ENCODE measurements around the gene NELL1. TPM values are rescaled to one million over a fixed set of nuclear protein-coding genes. Genes with fewer than 3 reads are reported as not detected.

Gene NELL1
- total RNA-seq, 2 donors from 2014 or later, result 0.09 to 0.11 TPM

DNA sequence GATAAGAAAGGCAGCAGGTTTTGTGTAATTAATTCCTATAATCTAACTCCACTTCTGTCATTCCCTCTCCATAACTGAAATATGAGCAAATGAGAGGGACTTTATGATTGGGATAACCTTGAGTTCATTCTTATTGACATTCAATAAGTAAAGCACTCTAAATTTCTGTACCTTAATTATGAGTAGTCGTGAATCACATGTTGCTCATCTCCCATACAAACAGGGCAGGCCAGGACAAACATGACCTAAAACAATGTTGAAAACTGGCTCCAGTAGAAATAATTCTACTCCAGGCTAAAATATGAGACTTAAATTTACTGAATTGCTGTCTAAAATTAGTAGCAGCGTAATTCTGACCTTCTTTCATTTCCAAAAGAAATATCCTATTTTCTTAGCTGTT lies 505.4 kb downstream of the NELL1 start:
- H3K36me3 Mint-ChIP-seq (ENCODE audit: low read depth), result no peaks in the 10 kb centered on the region
- H3K4me1 Mint-ChIP-seq, result peaks cover 4% of the 10 kb centered on the region
- H3K9me3 Mint-ChIP-seq, result no peaks in the 10 kb centered on the region
- no peaks in the 10 kb centered on the region for H3K36me3 ChIP-seq (ENCODE audit: control insufficient read depth, insufficient read depth, low read length)
- TF ChIP-seq, protein P1, sequence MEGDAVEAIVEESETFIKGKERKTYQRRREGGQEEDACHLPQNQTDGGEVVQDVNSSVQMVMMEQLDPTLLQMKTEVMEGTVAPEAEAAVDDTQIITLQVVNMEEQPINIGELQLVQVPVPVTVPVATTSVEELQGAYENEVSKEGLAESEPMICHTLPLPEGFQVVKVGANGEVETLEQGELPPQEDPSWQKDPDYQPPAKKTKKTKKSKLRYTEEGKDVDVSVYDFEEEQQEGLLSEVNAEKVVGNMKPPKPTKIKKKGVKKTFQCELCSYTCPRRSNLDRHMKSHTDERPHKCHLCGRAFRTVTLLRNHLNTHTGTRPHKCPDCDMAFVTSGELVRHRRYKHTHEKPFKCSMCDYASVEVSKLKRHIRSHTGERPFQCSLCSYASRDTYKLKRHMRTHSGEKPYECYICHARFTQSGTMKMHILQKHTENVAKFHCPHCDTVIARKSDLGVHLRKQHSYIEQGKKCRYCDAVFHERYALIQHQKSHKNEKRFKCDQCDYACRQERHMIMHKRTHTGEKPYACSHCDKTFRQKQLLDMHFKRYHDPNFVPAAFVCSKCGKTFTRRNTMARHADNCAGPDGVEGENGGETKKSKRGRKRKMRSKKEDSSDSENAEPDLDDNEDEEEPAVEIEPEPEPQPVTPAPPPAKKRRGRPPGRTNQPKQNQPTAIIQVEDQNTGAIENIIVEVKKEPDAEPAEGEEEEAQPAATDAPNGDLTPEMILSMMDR (conservative IDR thresholded peaks at IDR 0.05), result no peak
- DNase-seq, result no peak
- no peak overlapping the region for H3K4me3 Mint-ChIP-seq
- no peak overlapping the region for H3K27ac ChIP-seq (ENCODE audit: low read depth, low read length)
- no peak overlapping the region for H3K9ac ChIP-seq (ENCODE audit: extremely low read depth, low read length, poor library complexity, severe bottlenecking)
- H3K27ac Mint-ChIP-seq, result no peak overlapping the region
- H3K4me1 ChIP-seq (ENCODE audit: control insufficient read depth, insufficient read depth, low read length), result no peaks in the 10 kb centered on the region
- no peaks in the 10 kb centered on the region for H3K9me3 ChIP-seq (ENCODE audit: control insufficient read depth, low read length)
- WGBS, 2 experiments (ENCODE audit: insufficient coverage in 1 of 2, insufficient read length in 1 of 2), result 86 to 93% methylated on average over 1 to 2 of the region's 2 CpGs
- H3K27me3 Mint-ChIP-seq (ENCODE audit: insufficient read depth), result no peaks in the 10 kb centered on the region
- no peak overlapping the region for H3K4me3 ChIP-seq (ENCODE audit: low read length)
- H3K27me3 ChIP-seq (ENCODE audit: control insufficient read depth, insufficient read depth, low read length, poor library complexity, severe bottlenecking), result no peaks in the 10 kb centered on the region

- Mint-ChIP-seq H3K9me3 (no peaks in the 10 kb centered on the region), H3K4me3 (no peak overlapping the region), H3K27ac (no peak overlapping the region), H3K4me1 (peaks cover 8% of the 10 kb centered on the region), H3K36me3 (ENCODE audit: low read depth) (no peaks in the 10 kb centered on the region), H3K27me3 (ENCODE audit: insufficient read depth) (no peaks in the 10 kb centered on the region)
- TF ChIP-seq, protein P1 (conservative IDR thresholded peaks at IDR 0.05), result no peak
- no peak for DNase-seq
- peaks cover 3% of the 10 kb centered on the region for H3K4me1 ChIP-seq (ENCODE audit: control insufficient read depth, insufficient read depth, low read length)
- H3K27me3 ChIP-seq (ENCODE audit: control insufficient read depth, insufficient read depth, low read length, poor library complexity, severe bottlenecking), result no peaks in the 10 kb centered on the region
- H3K9ac ChIP-seq (ENCODE audit: extremely low read depth, low read length, poor library complexity, severe bottlenecking), result no peak overlapping the region
- H3K27ac ChIP-seq (ENCODE audit: low read depth, low read length), result no peak overlapping the region
- H3K36me3 ChIP-seq (ENCODE audit: control insufficient read depth, insufficient read depth, low read length), result no peaks in the 10 kb centered on the region
- no peak overlapping the region for H3K4me3 ChIP-seq (ENCODE audit: low read length)
- H3K9me3 ChIP-seq (ENCODE audit: control insufficient read depth, low read length), result no peaks in the 10 kb centered on the region
- WGBS, 2 experiments (ENCODE audit: insufficient coverage in 1 of 2, insufficient read length in 1 of 2), result 44% methylated on average over 2 of the region's 2 CpGs; no CpG with 5 or more reads in 1 of the 2 experiments
Observed at GRCh38 chr11:21177379-21177778, 508.0 kb downstream of the NELL1 start.

- H3K27ac ChIP-seq (ENCODE audit: low read depth, low read length), result no peak overlapping the region
- TF ChIP-seq, protein P1 (conservative IDR thresholded peaks at IDR 0.05), result no peak
- H3K4me1 ChIP-seq (ENCODE audit: control insufficient read depth, insufficient read depth, low read length), result peaks cover 3% of the 10 kb centered on the region
- Mint-ChIP-seq H3K4me3 (no peak overlapping the region), H3K36me3 (ENCODE audit: low read depth) (no peaks in the 10 kb centered on the region), H3K27me3 (ENCODE audit: insufficient read depth) (no peaks in the 10 kb centered on the region), H3K9me3 (no peaks in the 10 kb centered on the region), H3K27ac (no peak overlapping the region), H3K4me1 (peaks cover 8% of the 10 kb centered on the region)
- no peak for DNase-seq
- H3K9me3 ChIP-seq (ENCODE audit: control insufficient read depth, low read length), result no peaks in the 10 kb centered on the region
- WGBS, 2 experiments (ENCODE audit: insufficient coverage in 1 of 2, insufficient read length in 1 of 2), result no CpG with 5 or more reads among the region's 1 CpG
- no peak overlapping the region for H3K9ac ChIP-seq (ENCODE audit: extremely low read depth, low read length, poor library complexity, severe bottlenecking)
- H3K4me3 ChIP-seq (ENCODE audit: low read length), result no peak overlapping the region
- no peaks in the 10 kb centered on the region for H3K27me3 ChIP-seq (ENCODE audit: control insufficient read depth, insufficient read depth, low read length, poor library complexity, severe bottlenecking)
- no peaks in the 10 kb centered on the region for H3K36me3 ChIP-seq (ENCODE audit: control insufficient read depth, insufficient read depth, low read length)
Observed at GRCh38 chr11:21179770-21180169, 510.4 kb downstream of the NELL1 start.
